ENCODE results near the gene PIK3C2B. TPM values are rescaled to one million over a fixed set of nuclear protein-coding genes. Genes with fewer than 3 reads are reported as not detected.

PIK3C2B gene
- total RNA-seq, 2 donors from 2014 or later = 34.5 to 44.4 TPM

GRCh38 chr1:204480515-204480914 lies 14.1 kb downstream of the PIK3C2B start:
- TF ChIP-seq CTCF (IDR thresholded peaks at IDR 0.05) = no peak
- H3K9me3 ChIP-seq = no peaks in the 10 kb centered on the region
- no peak for DNase-seq (ENCODE audit: low spot score)
- H3K4me1 ChIP-seq (ENCODE audit: control insufficient read depth in 1 of 2, low read depth in 2 of 2) = peaks cover 46 to 71% of the 10 kb centered on the region in 2 donors
- no peaks in the 10 kb centered on the region for H3K27me3 ChIP-seq (replicated peaks; ENCODE audit: insufficient read depth)
- no peak for ATAC-seq (ENCODE audit: insufficient number of reproducible peaks, low FRiP score, low read depth)
- no peak overlapping the region for H3K4me3 ChIP-seq
- peak overlapping the region; percentile 46 to 65 for H3K27ac ChIP-seq
- H3K36me3 ChIP-seq = no peaks in the 10 kb centered on the region

GRCh38 chr1:204479387-204480136 lies 15.0 kb downstream of the PIK3C2B start:
- TF ChIP-seq CTCF (IDR thresholded peaks at IDR 0.05) = no peak
- peaks cover 46 to 79% of the 10 kb centered on the region in 2 donors for H3K4me1 ChIP-seq (ENCODE audit: control insufficient read depth in 1 of 2, low read depth in 2 of 2)
- no peak overlapping the region for H3K4me3 ChIP-seq
- H3K27me3 ChIP-seq (replicated peaks; ENCODE audit: insufficient read depth) = no peaks in the 10 kb centered on the region
- DNase-seq (ENCODE audit: low spot score) (no peak), ATAC-seq (ENCODE audit: insufficient number of reproducible peaks, low FRiP score, low read depth) (no peak)
- H3K36me3 ChIP-seq = no peaks in the 10 kb centered on the region
- peak overlapping the region; percentile 46 to 65 for H3K27ac ChIP-seq
- no peaks in the 10 kb centered on the region for H3K9me3 ChIP-seq

- TF ChIP-seq CTCF (IDR thresholded peaks at IDR 0.05) = no peak
- H3K27me3 ChIP-seq (replicated peaks; ENCODE audit: insufficient read depth) = no peaks in the 10 kb centered on the region
- peaks cover 46 to 85% of the 10 kb centered on the region in 2 donors for H3K4me1 ChIP-seq (ENCODE audit: control insufficient read depth in 1 of 2, low read depth in 2 of 2)
- H3K27ac ChIP-seq = peak overlapping the region; percentile 46 to 65
- ATAC-seq (ENCODE audit: insufficient number of reproducible peaks, low FRiP score, low read depth) (no peak), DNase-seq (ENCODE audit: low spot score) (no peak)
- no peaks in the 10 kb centered on the region for H3K9me3 ChIP-seq
- H3K36me3 ChIP-seq = no peaks in the 10 kb centered on the region
- H3K4me3 ChIP-seq = no peak overlapping the region
Measured at GRCh38 chr1:204478921-204479320, 15.7 kb downstream of the PIK3C2B start.

GRCh38 chr1:204478172-204478899 lies 16.3 kb downstream of the PIK3C2B start:
- DNase-seq (ENCODE audit: low spot score) (no peak), ATAC-seq (ENCODE audit: insufficient number of reproducible peaks, low FRiP score, low read depth) (no peak)
- Histone ChIP-seq H3K36me3 (no peaks in the 10 kb centered on the region), H3K4me1 (ENCODE audit: control insufficient read depth in 1 of 2, low read depth in 2 of 2) (peaks cover 46 to 85% of the 10 kb centered on the region in 2 donors), H3K4me3 (no peak overlapping the region), H3K27ac (peak overlapping the region; percentile 46 to 65), H3K9me3 (no peaks in the 10 kb centered on the region), H3K27me3 (replicated peaks; ENCODE audit: insufficient read depth) (no peaks in the 10 kb centered on the region)
- TF ChIP-seq CTCF (IDR thresholded peaks at IDR 0.05) = no peak

- DNase-seq (ENCODE audit: low spot score) (no peak), ATAC-seq (ENCODE audit: insufficient number of reproducible peaks, low FRiP score, low read depth) (no peak)
- Histone ChIP-seq H3K27me3 (replicated peaks; ENCODE audit: insufficient read depth) (no peaks in the 10 kb centered on the region), H3K9me3 (no peaks in the 10 kb centered on the region), H3K36me3 (no peaks in the 10 kb centered on the region), H3K4me1 (ENCODE audit: control insufficient read depth in 1 of 2, low read depth in 2 of 2) (peaks cover 43 to 88% of the 10 kb centered on the region in 2 donors), H3K4me3 (no peak overlapping the region), H3K27ac (peak overlapping the region; percentile 46 to 65)
- no peak for TF ChIP-seq CTCF (IDR thresholded peaks at IDR 0.05)
Measured at GRCh38 chr1:204477036-204477740, 17.4 kb downstream of the PIK3C2B start.

Data from thoracic aorta (tissue), 2 donors.